PC-3 (cell line): ENCODE results near the gene SEC14L6.

Source experiments
- CTCF ChIP-seq: fragments of 300-600 bp; sonication (generic); conservative IDR thresholded peaks from 2 replicates; pipeline ENCODE4 v1.5.1; 2017; ENCODE audit warnings: antibody characterized with exemption, low read depth, mild to moderate bottlenecking, low read length
- EZH2 ChIP-seq: fragments of 300-600 bp; sonication (generic); IDR thresholded peaks from one replicate; pipeline ENCODE4 v1.6.1; 2017; ENCODE audit warnings: antibody characterized with exemption, mild to moderate bottlenecking, low read length; ENCODE audit not compliant: unreplicated experiment

- TF ChIP-seq CTCF (no peak), EZH2 (no peak)
Measured at GRCh38 chr22:30591588-30592359, 45.2 kb upstream of the SEC14L6 start, which contains the start of gene PES1.
